GM18868 (cell line): Measurements from ENCODE around the gene CNOT4.

Experiments
- ATAC-seq: cut with Tn5 transposase; IDR thresholded peaks from one replicate; pipeline ENCODE4 v1.9.1; 2021; ENCODE audit warnings: mild to moderate bottlenecking, moderate library complexity; ENCODE audit not compliant: unreplicated experiment

Gene CNOT4

DNA sequence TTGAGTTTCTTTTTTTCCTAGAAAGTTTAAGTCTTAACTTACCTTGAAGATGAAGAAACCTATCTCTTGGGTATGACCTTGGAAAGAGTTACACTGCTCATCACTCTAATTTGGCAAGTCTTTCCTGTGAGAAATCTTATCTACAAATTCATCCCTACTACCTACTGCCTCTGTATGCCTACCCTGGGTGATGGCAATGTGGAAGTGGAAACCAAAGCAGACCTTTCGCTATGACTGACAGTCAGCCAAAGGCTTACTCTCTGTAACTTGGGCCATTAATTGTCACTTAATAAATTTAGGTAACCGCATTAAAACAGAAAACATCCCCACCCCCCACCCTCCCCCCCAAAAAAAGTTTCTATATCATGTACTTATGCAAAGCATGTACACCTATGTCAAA is 103.9 kb downstream of the CNOT4 start:
- ATAC-seq, result peak; percentile 63

DNA sequence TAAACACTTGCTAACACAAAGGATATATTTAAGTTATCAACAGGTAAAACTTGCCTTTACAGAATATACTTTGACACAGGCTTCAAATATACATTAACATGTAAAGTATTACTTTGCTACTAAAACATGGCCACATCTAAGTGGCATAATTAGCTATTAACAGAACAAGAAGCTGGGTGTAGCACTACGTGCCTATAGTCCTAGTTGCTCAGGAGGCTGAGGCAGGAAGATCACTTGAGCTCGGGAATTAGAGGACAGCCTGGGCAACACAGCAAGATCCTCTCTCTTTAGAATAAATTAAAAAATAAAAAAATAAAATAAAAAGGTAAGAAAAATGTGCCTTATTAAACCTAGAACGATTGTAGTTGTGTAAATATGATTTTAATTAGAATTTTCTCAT is 106.6 kb downstream of the CNOT4 start:
- ATAC-seq, result no peak

DNA sequence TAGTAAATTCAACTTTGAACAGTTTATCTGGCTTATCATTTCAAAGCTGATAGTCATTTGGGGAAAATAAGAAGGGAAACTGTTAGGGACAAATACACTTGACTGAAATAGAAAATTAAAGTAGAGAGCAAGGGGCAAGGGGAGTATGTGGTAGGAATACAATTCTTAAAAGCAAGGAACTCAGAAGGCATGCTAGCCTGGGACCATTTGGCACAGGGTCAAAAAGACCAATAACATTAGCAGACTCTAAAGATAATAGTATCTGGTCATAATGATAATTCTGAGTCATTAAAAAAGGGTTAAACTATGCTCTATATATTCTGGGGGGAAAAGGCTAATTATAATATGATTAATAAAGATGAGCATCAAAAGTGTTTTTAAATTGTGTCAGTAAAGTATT is 112.2 kb downstream of the CNOT4 start:
- ATAC-seq, result no peak

DNA sequence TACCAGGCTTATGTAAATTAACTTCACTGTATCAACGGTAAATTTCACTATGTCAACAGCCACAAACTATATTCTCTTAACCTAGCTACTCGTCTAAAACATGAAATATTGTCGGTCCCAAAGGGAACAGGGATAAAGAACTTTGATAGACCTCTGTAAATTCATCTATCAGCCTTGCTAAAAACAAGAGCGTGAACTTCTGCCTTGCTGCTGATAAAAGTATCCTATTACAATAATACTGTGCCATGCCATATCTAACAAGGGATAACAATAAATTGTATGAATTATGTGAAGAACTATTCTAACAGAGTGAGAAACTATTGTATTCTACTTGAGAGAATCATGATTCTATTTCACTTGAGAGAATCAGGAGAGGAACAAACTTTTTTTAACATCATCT is 117.2 kb downstream of the CNOT4 start:
- ATAC-seq, result no peak

DNA sequence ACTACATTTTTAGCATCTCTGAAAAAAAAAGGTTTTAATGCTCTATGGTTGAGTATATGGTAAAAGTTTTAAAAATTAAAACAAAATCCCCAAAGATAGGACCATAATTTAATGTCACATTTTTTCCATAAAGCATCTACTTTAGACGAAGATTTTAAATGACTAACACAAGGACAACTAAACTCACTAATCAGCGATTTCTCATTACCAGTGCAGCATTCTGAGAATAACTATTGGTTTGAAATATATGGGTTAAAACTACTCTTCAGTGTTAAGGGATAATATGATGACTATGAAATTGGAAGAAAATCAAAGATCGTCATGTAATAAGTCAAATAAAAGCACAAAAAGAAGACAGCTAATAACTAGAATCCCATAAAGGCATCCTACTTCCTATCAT is 118.4 kb downstream of the CNOT4 start:
- no peak for ATAC-seq

DNA sequence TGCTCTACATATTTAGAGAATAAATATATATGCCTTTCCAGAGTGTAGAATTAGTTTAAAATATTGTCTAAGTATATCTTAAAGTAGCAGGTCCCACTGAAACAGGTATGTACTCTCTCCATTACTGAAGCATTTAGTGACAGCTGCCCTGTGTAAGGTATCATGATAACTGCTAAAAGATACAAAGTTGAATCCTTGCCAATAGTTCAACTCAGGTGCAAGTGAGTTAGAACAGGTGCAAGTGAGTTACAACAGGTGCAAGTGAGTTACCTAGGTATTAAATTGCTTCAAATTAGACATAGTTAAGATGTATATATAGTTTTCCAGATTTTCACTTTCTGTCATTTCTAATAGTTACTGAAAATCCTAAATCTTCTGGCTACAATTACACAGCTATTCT is 119.1 kb downstream of the CNOT4 start:
- ATAC-seq, result no peak

DNA sequence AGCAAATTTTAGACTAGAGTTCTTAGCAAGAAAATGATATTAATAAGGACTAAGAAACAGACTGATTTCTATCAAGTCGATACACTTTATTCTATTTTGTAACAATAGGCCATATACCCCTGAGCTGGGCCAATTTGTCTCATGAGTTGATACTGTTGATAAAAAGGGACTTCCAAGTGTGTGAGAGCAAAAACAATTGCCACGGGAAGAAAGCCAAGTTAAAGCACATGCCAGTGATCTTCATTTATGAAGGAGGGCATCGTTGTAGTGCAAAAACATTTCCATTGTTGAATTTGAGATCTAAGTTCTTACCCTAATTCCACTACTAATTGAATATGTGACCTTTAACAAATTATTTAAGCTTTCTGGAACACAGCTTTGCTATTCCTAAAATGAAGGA is 119.9 kb downstream of the CNOT4 start:
- no peak for ATAC-seq

DNA sequence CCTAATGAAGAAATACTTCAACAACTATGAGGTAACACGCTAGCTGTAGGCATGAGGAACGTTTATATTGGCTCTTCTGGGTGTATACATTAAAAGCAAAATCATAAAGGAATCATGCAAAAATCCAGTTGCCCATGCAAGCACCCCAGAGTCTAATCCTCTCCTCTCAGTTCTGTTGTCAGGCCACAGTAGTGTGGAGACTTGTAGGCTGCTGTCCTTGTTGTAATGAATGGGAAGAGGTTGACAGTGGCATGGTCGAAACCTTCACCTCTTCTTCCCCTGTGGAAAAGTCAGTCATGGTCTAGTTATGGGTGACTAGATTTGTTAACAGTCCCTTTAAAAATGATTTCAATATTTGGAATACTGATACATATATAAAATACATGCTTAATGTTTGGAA is 121.3 kb downstream of the CNOT4 start:
- ATAC-seq, result no peak

DNA sequence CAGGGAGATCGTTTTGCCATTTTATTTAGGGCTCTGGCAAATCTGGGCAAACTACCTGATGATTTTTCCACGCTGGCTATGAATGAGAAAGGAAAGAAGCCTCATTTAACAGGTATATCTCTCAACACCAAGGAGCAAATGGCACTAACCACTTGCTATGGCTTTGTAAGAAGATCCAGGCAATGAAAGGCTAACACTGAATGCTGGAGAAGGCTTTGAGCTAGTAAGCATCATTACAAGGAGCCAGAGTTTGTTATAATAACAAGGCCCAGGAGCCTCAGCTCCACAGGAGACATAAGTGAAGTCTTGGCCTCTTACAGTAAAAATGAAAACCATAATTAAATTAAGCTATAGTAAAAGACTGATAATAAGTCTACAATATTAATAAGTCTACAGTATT is 123.1 kb downstream of the CNOT4 start:
- no peak for ATAC-seq

DNA sequence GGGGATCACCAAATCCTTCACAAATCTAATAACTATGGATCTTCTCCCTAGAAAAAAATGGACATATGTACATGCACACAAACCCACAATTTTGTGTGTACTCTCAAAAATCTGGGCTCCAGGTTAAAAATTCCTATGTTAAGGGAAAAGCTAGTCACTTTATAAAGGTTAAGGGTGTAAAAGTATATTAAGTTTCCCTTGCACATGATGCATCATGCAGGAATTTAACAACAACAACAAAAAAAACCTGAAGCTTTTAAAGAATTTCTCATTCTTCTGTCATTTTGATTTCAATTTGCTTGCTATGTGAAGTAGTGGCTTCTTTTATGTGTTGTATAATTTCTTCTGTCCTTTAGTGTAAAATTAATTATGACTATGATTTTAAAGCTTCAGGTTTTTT is 123.7 kb downstream of the CNOT4 start:
- ATAC-seq, result no peak

DNA sequence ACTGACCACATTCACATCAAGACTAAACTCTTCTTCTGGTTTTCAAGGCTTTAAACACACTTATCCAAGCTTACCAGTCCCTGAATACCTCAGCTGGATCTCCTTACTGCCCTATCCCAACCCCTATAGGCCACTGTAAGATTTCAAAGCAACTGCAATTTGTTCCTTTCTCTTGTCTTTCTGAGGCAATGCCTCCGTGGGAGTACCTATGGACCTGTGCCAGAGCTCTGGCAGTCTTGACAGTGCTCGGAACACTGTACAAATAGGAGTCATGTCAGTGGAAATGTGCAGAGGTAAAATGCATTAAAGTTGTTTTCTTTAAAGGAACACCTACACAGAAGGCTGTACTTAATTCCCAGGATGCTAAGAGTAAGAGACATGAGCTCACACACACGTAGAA is 124.7 kb downstream of the CNOT4 start:
- ATAC-seq, result no peak

DNA sequence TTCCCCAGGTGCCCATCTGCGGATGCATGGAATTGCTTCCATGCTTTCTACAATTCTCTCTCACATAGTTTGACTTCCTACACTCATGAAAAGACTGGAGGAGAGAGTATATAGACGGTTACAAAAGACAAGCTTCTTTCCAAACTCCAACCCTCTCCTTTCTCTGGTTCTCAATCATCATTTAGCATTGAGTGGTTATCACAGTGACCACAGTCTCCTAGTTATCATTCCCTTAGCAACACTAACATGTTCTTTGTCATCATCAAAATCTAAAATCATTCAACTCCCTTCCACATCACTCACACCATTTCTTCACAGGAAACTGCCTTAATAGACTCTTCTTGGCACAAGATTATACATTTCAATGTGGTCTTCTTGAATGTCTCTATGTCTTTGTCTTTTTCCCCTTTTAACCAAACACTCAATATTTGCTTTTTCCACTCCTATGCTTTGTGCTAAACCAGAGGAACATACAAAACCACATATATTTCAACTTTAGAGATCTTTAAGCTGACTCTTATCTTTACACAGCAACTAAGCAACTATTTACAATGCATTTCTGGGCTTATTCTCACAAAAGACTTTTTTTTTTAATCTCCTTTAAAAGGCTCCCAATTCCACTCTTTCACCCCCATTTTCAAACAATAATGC is 126.3 kb downstream of the CNOT4 start:
- no peak for ATAC-seq

DNA sequence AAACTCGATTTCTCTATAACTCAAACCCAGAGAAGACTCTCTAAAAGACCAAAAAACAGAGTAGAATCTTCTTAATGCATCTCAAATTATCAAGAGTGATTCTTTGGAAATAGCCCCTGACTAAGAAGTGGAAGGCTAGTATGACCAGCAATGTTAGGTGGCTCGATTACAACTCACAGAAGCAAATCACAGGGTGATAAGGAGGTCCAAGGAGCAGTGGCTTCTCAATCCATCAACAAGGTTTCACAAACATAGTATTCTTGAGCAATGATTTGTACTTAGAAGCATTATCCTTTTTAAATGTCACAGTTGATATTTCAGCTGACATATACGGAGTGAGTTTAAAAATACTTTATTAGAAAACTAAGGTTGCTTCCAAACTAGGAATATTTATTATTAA is 127.7 kb downstream of the CNOT4 start:
- ATAC-seq, result no peak

DNA sequence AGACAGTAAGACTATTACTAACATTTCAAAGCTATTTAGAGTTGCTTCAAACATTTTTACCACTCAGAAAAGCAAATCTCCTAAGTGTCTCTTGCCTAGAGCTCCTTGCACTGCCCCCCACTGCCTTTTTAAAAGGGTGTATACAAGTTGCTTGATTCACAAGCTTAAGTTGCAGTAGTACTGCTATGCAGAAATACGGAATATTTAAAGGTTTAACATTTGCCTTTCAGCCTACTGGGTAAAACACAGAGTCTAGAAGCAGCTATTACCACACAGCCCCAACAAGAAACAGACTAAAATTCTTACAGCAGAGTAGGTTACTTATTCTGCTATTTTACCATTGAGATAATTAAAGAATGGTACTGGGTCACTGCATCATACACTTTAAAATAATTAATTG is 128.5 kb downstream of the CNOT4 start:
- no peak for ATAC-seq

DNA sequence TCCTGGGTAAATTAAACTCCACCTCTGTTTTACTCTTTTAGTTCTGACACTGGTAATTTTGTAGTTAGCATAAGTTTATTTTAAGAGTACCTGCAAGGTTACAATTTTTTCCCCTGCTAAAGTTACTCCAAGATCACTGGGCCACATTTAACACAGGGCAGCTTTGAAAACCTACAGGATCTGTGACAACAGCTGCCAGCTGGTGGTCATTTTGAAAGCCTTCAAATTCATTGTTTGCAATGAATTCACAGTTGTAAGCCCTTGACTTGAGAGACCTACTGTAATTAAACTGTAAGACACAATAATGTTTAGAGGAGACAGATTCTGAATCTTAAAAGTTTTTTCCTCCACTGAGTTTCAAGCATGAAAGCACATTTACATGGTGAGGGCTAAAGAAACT is 129.6 kb downstream of the CNOT4 start:
- no peak for ATAC-seq

DNA sequence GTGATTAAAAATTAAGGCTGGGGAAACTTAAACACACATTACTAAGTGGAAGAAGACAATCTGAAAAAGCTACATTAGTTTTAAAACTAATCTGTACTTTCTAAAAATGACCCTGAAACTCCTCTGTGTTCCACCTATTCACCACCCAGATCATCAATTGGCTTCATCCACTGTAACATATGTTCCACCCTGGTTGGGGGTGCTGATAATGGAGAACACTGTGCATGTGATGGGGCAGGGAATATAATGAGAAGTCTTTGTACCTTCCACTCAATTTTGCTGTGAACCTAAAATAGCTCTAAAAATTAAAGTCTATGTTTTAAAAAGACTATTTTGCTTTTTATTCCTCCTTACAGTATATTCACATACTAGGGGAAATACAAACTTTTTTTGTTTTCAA is 132.7 kb downstream of the CNOT4 start:
- ATAC-seq, result no peak

DNA sequence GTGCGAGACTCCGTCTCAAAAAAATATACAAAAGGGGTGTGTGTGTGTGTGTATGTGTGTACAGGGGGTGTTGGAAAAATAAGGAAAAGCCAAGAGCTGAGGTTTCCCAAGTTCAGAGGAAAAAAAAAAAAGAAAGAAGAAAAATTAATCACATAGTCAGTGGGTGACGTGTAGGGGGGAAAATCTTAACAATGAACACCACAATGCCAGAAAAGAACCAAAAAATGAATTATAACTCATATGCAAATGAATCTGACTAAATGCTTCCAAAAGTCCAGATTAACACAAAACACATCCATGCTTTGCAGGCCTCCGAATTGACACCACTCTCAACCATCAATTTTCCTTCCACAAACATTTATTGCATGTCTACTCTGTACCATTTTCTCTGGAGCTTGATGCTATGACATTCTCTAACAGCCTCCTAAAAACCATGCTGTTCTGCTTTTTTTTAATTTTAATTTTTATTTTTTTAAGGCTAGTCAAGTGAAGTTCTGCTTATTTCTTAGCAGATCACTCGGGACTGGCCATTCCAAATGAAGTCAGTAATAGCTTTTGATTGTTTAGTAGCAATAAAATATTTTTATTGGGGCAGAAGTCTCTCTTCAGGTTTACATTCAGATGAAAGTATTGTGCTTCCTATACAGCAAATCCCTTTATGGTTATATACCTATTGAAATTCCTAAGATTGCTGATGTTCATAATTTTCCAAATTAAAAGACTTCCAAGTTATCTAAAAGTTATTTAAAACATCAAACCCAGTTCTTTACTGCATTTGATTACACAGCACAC is 133.8 kb downstream of the CNOT4 start:
- no peak for ATAC-seq

DNA sequence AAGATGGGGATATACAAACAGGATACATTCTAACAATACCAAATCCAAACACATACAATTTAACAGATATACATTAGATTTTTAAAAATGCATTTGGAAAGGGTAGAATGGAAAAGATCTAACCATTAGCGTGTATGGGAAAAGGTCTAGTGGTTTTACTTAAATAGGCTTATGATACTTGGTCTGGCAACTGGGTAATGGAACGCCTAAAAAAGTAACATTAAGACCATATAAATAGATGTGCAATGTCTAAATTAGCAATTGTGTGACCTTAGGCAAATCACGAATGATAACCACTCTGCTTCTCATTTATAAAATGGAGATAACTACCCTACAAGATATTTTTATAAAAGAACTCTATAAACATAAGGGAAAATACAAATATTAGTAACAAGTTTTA is 135.2 kb downstream of the CNOT4 start:
- ATAC-seq, result no peak

DNA sequence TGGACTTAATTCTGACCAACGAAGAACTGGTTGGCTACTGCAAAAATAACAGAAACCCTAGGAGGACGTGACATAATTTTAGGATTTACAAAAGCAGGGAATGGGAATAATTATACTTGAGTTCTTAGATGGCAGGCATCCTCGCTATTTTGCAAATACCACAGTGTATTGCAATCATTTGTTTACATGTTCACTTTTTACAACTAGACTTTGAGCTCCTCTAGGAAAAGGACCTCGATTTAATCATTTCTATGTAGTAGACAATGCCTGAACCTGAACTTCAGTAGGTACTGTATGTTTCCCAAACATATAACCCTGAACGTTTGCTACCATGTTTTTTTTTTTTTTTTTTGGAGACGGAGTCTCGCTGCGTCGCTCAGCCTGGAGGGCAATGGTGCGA is 137.7 kb downstream of the CNOT4 start:
- ATAC-seq, result no peak

DNA sequence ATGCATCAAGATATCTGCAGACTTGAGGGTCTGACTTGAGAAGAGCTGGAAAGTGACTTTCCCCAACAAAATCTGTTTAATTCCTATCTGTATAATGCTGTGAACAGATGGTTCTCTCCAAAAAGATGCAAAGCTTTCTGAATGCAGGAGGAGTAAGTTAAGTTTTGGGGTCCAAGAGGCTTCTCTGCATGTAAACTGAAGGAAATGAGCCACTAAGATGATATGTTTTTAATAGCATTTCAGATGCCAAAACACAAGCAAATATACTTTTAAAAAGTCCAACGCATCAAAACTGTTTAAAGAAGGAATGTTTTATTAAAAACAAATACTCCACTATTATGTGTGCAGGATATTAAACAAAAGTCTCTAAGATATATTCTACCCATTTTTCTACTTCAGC is 139.2 kb downstream of the CNOT4 start:
- no peak for ATAC-seq

DNA sequence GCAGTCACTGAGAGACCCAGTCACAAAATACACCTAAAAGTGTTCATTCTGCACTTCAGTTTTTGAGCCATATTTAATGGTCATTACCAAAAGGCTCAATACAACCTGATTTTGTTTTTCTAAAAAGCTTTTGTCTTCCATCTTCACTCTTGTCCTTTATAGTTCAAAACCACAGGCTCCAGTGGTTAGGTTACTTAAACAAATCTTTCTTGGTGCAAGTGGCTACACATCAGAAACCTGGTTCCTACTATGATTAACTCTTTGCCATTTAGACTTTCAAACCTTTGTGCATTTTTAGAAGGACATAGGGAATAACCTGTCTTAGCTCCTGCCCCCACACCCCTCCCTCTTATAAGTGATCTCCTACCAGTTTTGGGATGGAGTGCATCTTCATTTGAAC is 140.5 kb downstream of the CNOT4 start:
- ATAC-seq, result no peak

DNA sequence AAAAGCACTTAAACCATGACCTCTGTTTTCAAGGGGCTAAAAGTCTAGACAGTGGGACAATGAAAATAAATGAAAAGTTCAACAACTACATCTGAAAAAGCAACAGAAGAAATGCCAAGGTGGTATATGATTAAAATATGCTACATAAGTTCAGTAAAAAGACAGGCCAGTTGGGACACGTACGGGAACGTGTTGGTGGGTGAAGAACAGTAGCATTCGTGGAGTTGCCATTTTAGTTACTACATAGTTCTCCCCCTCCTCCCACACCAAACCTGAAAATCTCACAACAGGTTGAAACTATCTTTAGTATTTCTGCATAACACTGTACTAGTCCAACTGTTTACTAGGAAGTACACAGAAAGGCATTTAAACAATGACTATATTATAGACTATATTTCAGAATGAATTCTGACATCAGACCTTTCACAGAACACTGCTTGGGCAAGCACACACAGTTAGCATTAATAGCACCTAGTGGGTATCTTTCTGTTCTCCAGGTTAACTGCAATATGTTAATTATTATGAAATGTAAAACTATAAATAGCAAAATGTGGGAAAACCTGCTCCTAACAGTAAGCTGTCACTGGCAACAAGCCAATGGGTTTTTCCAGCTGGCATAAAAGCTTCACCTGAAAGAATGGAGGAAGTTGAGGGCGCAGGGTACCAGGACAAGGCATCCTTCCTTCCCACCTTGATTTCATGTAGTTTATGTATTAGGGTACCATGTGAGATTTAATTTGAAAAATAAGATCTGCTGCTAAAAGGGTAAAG is 141.3 kb downstream of the CNOT4 start:
- ATAC-seq, result no peak
